Esophagus muscularis mucosa (tissue), 4 donors: Measurements from ENCODE around the gene CHP1. TPM values are rescaled to one million over a fixed set of nuclear protein-coding genes. Genes with fewer than 3 reads are reported as not detected.
"Not testable (repeated sequence)": the region's sequence is repeated elsewhere in the genome, so short reads cannot be mapped to it uniquely, and the experiment has no call there.

Source experiments
- DNase-seq: peaks from one replicate; pipeline ENCODE4 v3.0.0-alpha.2; 2017; ENCODE audit errors: extremely low spot score
- H3K27ac ChIP-seq, 4 donors: fragments of 200-600 bp; sonication (generic); replicated peaks in 1 of 4; 1 replicate in 3 of 4; 2 replicates in 1 of 4; pipeline ENCODE4 v1.5.1; 2016 to 2019; ENCODE audit warnings: mild to moderate bottlenecking in 1 of 4
- H3K27me3 ChIP-seq, 4 donors: fragments of 200-600 bp; sonication (generic); one replicate each; pipeline versions ENCODE4 v1.5.1 to v1.6.0; 2016 to 2019
- H3K36me3 ChIP-seq, 4 donors: fragments of 200-600 bp; sonication (generic); one replicate each; pipeline ENCODE4 v1.5.1; 2016 to 2019
- H3K4me1 ChIP-seq, 4 donors: fragments of 200-600 bp; sonication (generic); one replicate each; pipeline ENCODE4 v1.5.1; 2016 to 2019
- H3K4me3 ChIP-seq, 4 donors: fragments of 200-600 bp; sonication (generic); 1 replicate in 2 of 4; 2 replicates in 2 of 4; pipeline ENCODE4 v1.5.1; 2016 to 2019; ENCODE audit warnings: mild to moderate bottlenecking in 4 of 4, moderate library complexity in 1 of 4
- H3K9me3 ChIP-seq, 4 donors: fragments of 200-600 bp; sonication (generic); 1 replicate in 3 of 4; 2 replicates in 1 of 4; pipeline ENCODE4 v1.5.1; 2016 to 2019
- CTCF ChIP-seq, 3 experiments: fragments of 200-600 bp in 2 of 3; fragments of 450-650 bp in 1 of 3; sonication (generic) in 2 of 3; IDR thresholded peaks; one replicate each; pipeline ENCODE4 v1.5.1; 2017 to 2019; ENCODE audit warnings: antibody characterized with exemption in 3 of 3, mild to moderate bottlenecking in 2 of 3, moderate library complexity in 1 of 3
- EP300 ChIP-seq: sonication (generic); formaldehyde crosslinking; IDR thresholded peaks from one replicate; pipeline ENCODE4 v1.6.1; 2017; ENCODE audit warnings: antibody characterized with exemption
- POLR2A ChIP-seq: fragments of 450-650 bp; IDR thresholded peaks from one replicate; pipeline ENCODE4 v1.6.1; 2017; ENCODE audit warnings: antibody characterized with exemption, moderate library complexity, mild to moderate bottlenecking, low read depth
- POLR2AphosphoS5 ChIP-seq, 2 donors: sonication (generic); formaldehyde crosslinking; IDR thresholded peaks; one replicate each; pipeline ENCODE4 v1.6.1; 2017; ENCODE audit warnings: antibody characterized with exemption in 2 of 2
- WGBS: methylation state at CpG from one replicate; pipeline ENCODE4 v1.1.5; 2018; 5-methylcytosine and 5-hydroxymethylcytosine counted together
- intact Hi-C: fragments of 100-400 bp; cut with DNase I; formaldehyde crosslinking; loops from one replicate; pipeline ENCODE4 v1.15.1; 2023
- total RNA-seq, 4 donors: library from RNA; depleted of rRNA; stranded (reverse); fragments of >200 nt; gene quantifications; one replicate each; pipeline versions ENCODE4 v1.1.0 to v1.2.1, GENCODE V29; 2016

Gene CHP1
- total RNA-seq, 4 donors from 2014 or later: 67.3 to 108 (median 94.5) TPM

DNA sequence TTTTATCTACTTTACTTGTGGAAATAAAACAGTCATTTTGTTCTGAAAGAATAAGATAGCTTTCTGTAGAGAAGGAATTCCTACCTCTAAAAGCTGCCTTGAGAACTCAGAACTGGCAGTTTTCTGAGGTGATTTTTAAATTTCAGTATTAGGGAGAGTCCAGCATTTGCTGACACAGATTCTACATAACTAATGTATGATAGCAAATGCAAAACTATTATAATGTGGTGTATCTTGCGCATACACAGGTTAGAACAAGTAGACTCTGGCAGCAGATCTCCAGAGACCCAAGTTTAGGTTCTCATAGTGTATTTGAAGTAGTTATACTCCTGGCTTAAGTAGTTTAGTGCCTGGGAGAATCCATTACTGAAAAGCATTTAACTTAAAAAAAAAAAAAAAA, 70.5 kb downstream of the CHP1 start:
- Histone ChIP-seq H3K27me3 (no peaks in the 10 kb centered on the region), H3K36me3 (peaks cover 21 to 40% (median 32%) of the 10 kb centered on the region in 4 donors), H3K4me1 (no peaks in the 10 kb centered on the region), H3K4me3 (no peak overlapping the region), H3K9me3 (no peaks in the 10 kb centered on the region), H3K27ac (no peak overlapping the region)
- no peak for TF ChIP-seq CTCF (IDR thresholded peaks at IDR 0.05)
- TF ChIP-seq EP300: no peak
- WGBS: 88% methylated on average over 1 of the region's 1 CpG
- intact Hi-C loops: no loop called here
- no peak for DNase-seq

GRCh38 chr15:41304149-41304770, 73.2 kb downstream of the CHP1 start:
- H3K36me3 ChIP-seq: peaks cover 0 to 15% (median 6%) of the 10 kb centered on the region in 4 donors
- 93% methylated on average over 3 of the region's 3 CpGs for WGBS

GRCh38 chr15:41307679-41308078, 76.6 kb downstream of the CHP1 start:
- 90% methylated on average over 3 of the region's 5 CpGs for WGBS
- intact Hi-C loops: no loop called here
- H3K36me3 ChIP-seq: peaks cover 0 to 22% (median 0%) of the 10 kb centered on the region in 4 donors
- no peak overlapping the region for H3K4me3 ChIP-seq
- TF ChIP-seq POLR2A: no peak
- no peak for TF ChIP-seq EP300
- H3K9me3 ChIP-seq: no peaks in the 10 kb centered on the region
- H3K27ac ChIP-seq: no peak overlapping the region
- no peaks in the 10 kb centered on the region for H3K27me3 ChIP-seq
- H3K4me1 ChIP-seq: no peaks in the 10 kb centered on the region
- DNase-seq: no peak

More at GRCh38 chr15:41304149-41304770, 73.2 kb downstream of the CHP1 start:
- intact Hi-C loops: no loop called here
- no peak overlapping the region for H3K27ac ChIP-seq
- no peaks in the 10 kb centered on the region for H3K27me3 ChIP-seq
- H3K4me3 ChIP-seq: no peak overlapping the region
- H3K9me3 ChIP-seq: no peaks in the 10 kb centered on the region
- DNase-seq: no peak
- no peaks in the 10 kb centered on the region for H3K4me1 ChIP-seq
- TF ChIP-seq EP300 (no peak), POLR2A (no peak), POLR2AphosphoS5 (IDR thresholded peaks at IDR 0.05) (no peak), CTCF (IDR thresholded peaks at IDR 0.05) (no peak)

DNA sequence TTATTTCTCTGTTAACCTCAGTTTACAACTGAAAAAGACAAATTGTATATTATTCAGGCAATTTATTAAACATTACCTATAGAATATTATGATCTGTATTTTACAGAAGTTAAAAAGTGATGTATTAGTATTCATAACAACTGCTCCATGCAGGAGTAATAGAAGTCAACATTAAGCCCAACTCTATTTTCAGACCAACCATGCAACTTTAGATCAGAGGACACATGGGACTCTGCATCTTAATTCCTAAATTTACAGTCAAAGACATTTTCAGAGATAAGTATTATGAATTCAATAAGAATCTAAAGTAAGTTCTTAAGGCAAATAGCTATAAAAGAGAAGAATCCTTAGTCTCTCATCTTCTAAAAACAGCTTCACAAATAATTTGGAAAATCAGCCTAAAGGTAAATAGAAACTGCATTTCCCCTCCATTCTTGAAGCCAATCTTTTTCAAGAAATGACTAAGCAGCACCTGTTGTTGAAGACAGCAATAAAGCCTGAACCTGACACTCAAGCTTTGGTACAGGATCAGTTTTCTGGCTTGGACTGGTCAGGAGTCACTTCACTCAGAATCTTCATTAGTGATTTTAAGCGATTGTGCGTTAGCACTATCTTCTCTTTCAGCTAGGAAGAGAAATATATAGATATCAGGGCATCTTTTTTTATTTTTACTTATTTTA, 78.3 kb downstream of the CHP1 start:
- Histone ChIP-seq H3K4me1 (no peaks in the 10 kb centered on the region), H3K9me3 (no peaks in the 10 kb centered on the region), H3K4me3 (no peak overlapping the region), H3K36me3 (peaks cover 0 to 22% (median 3%) of the 10 kb centered on the region in 4 donors), H3K27ac (no peak overlapping the region), H3K27me3 (no peaks in the 10 kb centered on the region)
- TF ChIP-seq POLR2A: no peak
- TF ChIP-seq POLR2AphosphoS5 (IDR thresholded peaks at IDR 0.05): no peak
- TF ChIP-seq CTCF (IDR thresholded peaks at IDR 0.05): no peak
- TF ChIP-seq EP300: no peak
- no peak for DNase-seq
- intact Hi-C loops: no loop called here
- WGBS: 100% methylated on average over 2 of the region's 2 CpGs

- H3K36me3 ChIP-seq, H3K9me3 ChIP-seq, H3K27ac ChIP-seq, DNase-seq, H3K27me3 ChIP-seq, intact Hi-C loops, H3K4me1 ChIP-seq, H3K4me3 ChIP-seq: not testable (repeated sequence)
- WGBS: no CpG with 5 or more reads among the region's 39 CpGs
Observed at GRCh38 chr15:41320805-41321330, 89.8 kb downstream of the CHP1 start.
